Measurements from ENCODE around the gene ABCC8. TPM values are rescaled to one million over a fixed set of nuclear protein-coding genes. Genes with fewer than 3 reads are reported as not detected.

Gene ABCC8
- total RNA-seq (2021; fragmentation: NEBNext Ultra II Directional; extraction: Animal tissue kit (Norgen Biotek cat#: 25700)), result not detected
- long read RNA-seq, result 0 reads

GRCh38 chr11:17476317-17477083, at the start of gene ABCC8:
Gene ABCC8, minus strand, starts transcription at chr11:17476845. Its CDS starts 69 bp downstream, at chr11:17476776.
- H3K36me3 Mint-ChIP-seq (ENCODE audit: low read depth), result no peaks in the 10 kb centered on the region
- H3K27me3 Mint-ChIP-seq (ENCODE audit: insufficient read depth), result peaks cover 42% of the 10 kb centered on the region
- no peaks in the 10 kb centered on the region for H3K9me3 Mint-ChIP-seq
- no peaks in the 10 kb centered on the region for H3K4me1 Mint-ChIP-seq (ENCODE audit: low read depth)
- no peak within 1 kb of the TSS for H3K4me3 Mint-ChIP-seq
- TF ChIP-seq, protein P1, sequence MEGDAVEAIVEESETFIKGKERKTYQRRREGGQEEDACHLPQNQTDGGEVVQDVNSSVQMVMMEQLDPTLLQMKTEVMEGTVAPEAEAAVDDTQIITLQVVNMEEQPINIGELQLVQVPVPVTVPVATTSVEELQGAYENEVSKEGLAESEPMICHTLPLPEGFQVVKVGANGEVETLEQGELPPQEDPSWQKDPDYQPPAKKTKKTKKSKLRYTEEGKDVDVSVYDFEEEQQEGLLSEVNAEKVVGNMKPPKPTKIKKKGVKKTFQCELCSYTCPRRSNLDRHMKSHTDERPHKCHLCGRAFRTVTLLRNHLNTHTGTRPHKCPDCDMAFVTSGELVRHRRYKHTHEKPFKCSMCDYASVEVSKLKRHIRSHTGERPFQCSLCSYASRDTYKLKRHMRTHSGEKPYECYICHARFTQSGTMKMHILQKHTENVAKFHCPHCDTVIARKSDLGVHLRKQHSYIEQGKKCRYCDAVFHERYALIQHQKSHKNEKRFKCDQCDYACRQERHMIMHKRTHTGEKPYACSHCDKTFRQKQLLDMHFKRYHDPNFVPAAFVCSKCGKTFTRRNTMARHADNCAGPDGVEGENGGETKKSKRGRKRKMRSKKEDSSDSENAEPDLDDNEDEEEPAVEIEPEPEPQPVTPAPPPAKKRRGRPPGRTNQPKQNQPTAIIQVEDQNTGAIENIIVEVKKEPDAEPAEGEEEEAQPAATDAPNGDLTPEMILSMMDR (IDR thresholded peaks at IDR 0.05), result no peak
- H3K27ac Mint-ChIP-seq, result no peak within 1 kb of the TSS
- DNase-seq, result no peak

DNA sequence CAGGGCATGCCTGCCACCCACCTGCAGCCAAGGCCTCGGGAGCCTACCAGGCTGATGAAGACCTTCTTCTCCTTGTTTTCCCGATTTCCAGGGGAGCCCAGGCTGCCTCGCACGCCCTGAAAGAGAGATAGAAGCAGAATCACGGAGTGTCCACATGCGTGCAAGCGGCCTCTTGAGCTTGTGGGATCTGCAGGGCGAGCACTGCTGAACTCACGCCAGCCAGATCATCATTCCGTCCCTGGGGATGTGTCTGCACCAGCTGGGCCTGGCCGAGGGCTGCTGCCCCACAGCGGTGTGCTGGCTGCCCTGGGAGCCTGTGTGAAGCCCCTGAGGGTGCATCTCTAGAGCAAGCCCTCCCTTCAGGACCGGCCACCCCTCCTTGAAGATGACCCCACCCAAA, 49.7 kb upstream of the ABCC8 start:
- H3K4me3 Mint-ChIP-seq, result no peak overlapping the region
- no peak overlapping the region for H3K27ac Mint-ChIP-seq
- H3K4me1 Mint-ChIP-seq (ENCODE audit: low read depth), result no peaks in the 10 kb centered on the region
- no peaks in the 10 kb centered on the region for H3K36me3 Mint-ChIP-seq (ENCODE audit: low read depth)
- H3K27me3 Mint-ChIP-seq (ENCODE audit: insufficient read depth), result peaks cover 49% of the 10 kb centered on the region
- no peak for DNase-seq
- H3K9me3 Mint-ChIP-seq, result no peaks in the 10 kb centered on the region
- TF ChIP-seq, protein P1 (IDR thresholded peaks at IDR 0.05), result no peak

DNA sequence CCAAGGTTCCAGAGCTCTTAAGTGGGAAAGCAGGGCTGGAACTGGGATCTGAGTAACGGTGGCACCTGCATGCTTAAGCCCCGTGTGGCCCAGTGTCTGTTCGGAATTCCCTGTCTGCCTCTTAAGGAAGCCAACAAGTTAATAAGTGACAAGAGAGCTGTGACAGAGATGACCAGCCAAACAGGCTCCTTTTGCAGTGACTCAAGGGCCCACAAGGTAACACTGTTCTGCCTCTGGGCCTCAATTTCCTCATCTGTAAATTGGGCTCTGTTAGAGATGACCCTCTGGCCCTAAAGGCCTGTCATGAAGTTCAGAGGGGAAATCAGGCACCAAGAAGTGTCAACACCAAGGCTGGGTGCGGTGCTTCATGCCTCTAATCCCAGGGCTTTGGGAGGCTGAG, 48.9 kb upstream of the ABCC8 start:
- Mint-ChIP-seq H3K36me3 (ENCODE audit: low read depth) (no peaks in the 10 kb centered on the region), H3K27ac (no peak overlapping the region), H3K9me3 (no peaks in the 10 kb centered on the region), H3K27me3 (ENCODE audit: insufficient read depth) (peaks cover 48% of the 10 kb centered on the region), H3K4me1 (ENCODE audit: low read depth) (no peaks in the 10 kb centered on the region), H3K4me3 (no peak overlapping the region)
- TF ChIP-seq, protein P1 (IDR thresholded peaks at IDR 0.05), result no peak
- no peak for DNase-seq

DNA sequence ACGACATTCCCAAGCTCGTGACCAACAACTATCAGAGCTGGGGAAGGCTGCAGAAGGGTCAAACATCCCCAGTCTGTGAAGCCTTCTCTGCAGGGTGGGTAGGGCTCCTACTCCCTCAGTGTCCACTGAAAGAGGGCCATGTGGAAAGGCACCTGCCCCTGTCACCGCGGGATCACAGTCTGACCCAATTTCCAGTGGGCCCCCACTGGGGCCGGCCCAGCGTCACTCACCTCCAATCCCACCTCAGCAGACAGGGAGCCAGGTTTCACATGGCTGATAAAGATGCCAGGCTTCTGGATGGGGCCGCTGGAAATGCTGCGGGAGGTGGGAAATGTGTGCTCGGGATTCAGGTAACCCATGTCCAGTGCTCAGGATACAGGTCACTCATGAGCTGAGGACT, 47.6 kb upstream of the ABCC8 start:
- H3K36me3 Mint-ChIP-seq (ENCODE audit: low read depth), result no peaks in the 10 kb centered on the region
- H3K9me3 Mint-ChIP-seq, result no peaks in the 10 kb centered on the region
- H3K4me3 Mint-ChIP-seq, result no peak overlapping the region
- no peaks in the 10 kb centered on the region for H3K4me1 Mint-ChIP-seq (ENCODE audit: low read depth)
- TF ChIP-seq, protein P1 (IDR thresholded peaks at IDR 0.05), result no peak
- H3K27ac Mint-ChIP-seq, result no peak overlapping the region
- peaks cover 41% of the 10 kb centered on the region for H3K27me3 Mint-ChIP-seq (ENCODE audit: insufficient read depth)
- DNase-seq, result no peak

DNA sequence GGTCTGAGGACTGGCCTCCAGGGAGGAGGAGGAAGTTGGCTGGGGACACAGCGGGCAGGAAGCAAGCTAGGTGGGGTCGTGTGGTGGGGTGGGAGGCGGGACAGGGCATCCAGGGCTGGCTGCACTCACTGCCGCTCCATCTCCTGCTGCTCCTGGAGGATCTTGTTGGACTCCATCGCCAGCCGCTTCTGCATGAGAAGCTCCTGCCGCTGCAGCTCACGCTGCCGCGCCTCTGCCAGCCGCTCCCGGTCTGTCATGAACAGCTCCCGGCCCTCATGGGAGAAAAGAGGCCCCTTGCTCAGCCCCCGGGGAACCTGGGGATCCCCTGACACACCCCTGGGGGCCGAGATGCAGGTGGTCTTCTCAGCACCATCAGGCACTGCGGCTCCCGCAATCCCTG, 46.0 kb upstream of the ABCC8 start:
- no peaks in the 10 kb centered on the region for H3K9me3 Mint-ChIP-seq

More for the DNA sequence above, 46.0 kb upstream of the ABCC8 start:
- no peak for DNase-seq
- TF ChIP-seq, protein P1 (IDR thresholded peaks at IDR 0.05), result no peak
- Mint-ChIP-seq H3K27ac (no peak overlapping the region), H3K36me3 (ENCODE audit: low read depth) (no peaks in the 10 kb centered on the region), H3K4me3 (no peak overlapping the region), H3K4me1 (ENCODE audit: low read depth) (no peaks in the 10 kb centered on the region), H3K27me3 (ENCODE audit: insufficient read depth) (peaks cover 46% of the 10 kb centered on the region)

All from HFFc6 (cell line).